OCI-LY7 (cell line): ENCODE data around the gene KLC1. TPM values are rescaled to one million over a fixed set of nuclear protein-coding genes. Genes with fewer than 3 reads are reported as not detected.

Source experiments
- BruUV-seq: library from RNA; stranded (reverse); fragments of 400-500 nt; replicated peaks from 2 replicates; lab custom pipeline; 2021; lab: Mats Ljungman, UMichigan
- CTCF ChIA-PET: fragments of 300-600 bp; sonication (Branson Sonifier 250); formaldehyde crosslinking; loops from one replicate; lab custom pipeline; 2022; ENCODE audit warnings: antibody characterized with exemption; ENCODE audit not compliant: unreplicated experiment; lab: Charles Lee
- POLR2A ChIA-PET: fragments of 300-600 bp; sonication (Branson Sonifier 250); formaldehyde crosslinking; loops from one replicate; lab custom pipeline; 2022; ENCODE audit warnings: antibody characterized with exemption; lab: Charles Lee
- DNase-seq: peaks from one replicate; pipeline ENCODE4 v3.0.0-alpha.2; 2015; ENCODE audit warnings: low spot score
- H2AFZ ChIP-seq: fragments of 200-600 bp; sonication (generic), shearing (Covaris generic); 2 replicates; pipeline ENCODE4 v1.6.1; 2014; ENCODE audit warnings: mild to moderate bottlenecking, antibody characterized with exemption, low read length, moderate library complexity
- H3K27ac ChIP-seq: fragments of 200-600 bp; sonication (generic); 2 replicates; pipeline ENCODE4 v1.5.1; 2014; ENCODE audit warnings: mixed run types, low read depth, mild to moderate bottlenecking, moderate library complexity, low read length, inconsistent platforms; ENCODE audit not compliant: poor library complexity, severe bottlenecking
- H3K36me3 ChIP-seq: fragments of 200-600 bp; sonication (generic); 2 replicates; pipeline ENCODE4 v1.6.1; 2014; ENCODE audit warnings: mild to moderate bottlenecking, antibody characterized with exemption, low read length, moderate library complexity, mixed read lengths; ENCODE audit not compliant: insufficient read depth
- H3K4me1 ChIP-seq: fragments of 200-600 bp; sonication (generic); 2 replicates; pipeline ENCODE4 v1.5.1; 2014; ENCODE audit warnings: mild to moderate bottlenecking, low read length; ENCODE audit not compliant: insufficient read depth, poor library complexity, severe bottlenecking
- H3K4me2 ChIP-seq: fragments of 200-600 bp; sonication (generic); 2 replicates; pipeline ENCODE4 v1.6.1; 2014; ENCODE audit warnings: mild to moderate bottlenecking, low read length
- H3K4me3 ChIP-seq: fragments of 200-600 bp; sonication (generic); 2 replicates; pipeline ENCODE4 v1.5.1; 2014; ENCODE audit warnings: mild to moderate bottlenecking, low read depth, low read length; ENCODE audit not compliant: poor library complexity, severe bottlenecking
- H3K79me2 ChIP-seq: fragments of 200-600 bp; sonication (generic); 2 replicates; pipeline ENCODE4 v1.6.1; 2016; ENCODE audit warnings: low read depth, mild to moderate bottlenecking, low read length, moderate library complexity, mixed read lengths; ENCODE audit not compliant: insufficient read depth
- H3K9me2 ChIP-seq: fragments of 200-600 bp; sonication (generic); 2 replicates; pipeline ENCODE4 v1.6.1; 2016; ENCODE audit warnings: mild to moderate bottlenecking, low read length, mixed read lengths; ENCODE audit not compliant: insufficient read depth
- H3K9me3 ChIP-seq: fragments of 200-600 bp; sonication (generic); 2 replicates; pipeline ENCODE4 v1.6.1; 2014; ENCODE audit warnings: mild to moderate bottlenecking, mixed run types, low read length, mixed read lengths
- H4K20me1 ChIP-seq: fragments of 200-600 bp; sonication (generic); 2 replicates; pipeline ENCODE4 v1.6.1; 2014; ENCODE audit warnings: mild to moderate bottlenecking, antibody characterized with exemption, low read length, moderate library complexity, mixed read lengths; ENCODE audit not compliant: insufficient read depth
- CTCF ChIP-seq: fragments of 200-600 bp; sonication (generic); conservative IDR thresholded peaks from 2 replicates; pipeline ENCODE4 v1.5.1; 2014; ENCODE audit warnings: mild to moderate bottlenecking, antibody characterized with exemption, low read length, moderate library complexity, mixed read lengths
- EZH2phosphoT487 ChIP-seq: fragments of 200-600 bp; sonication (generic); IDR thresholded peaks from 2 replicates; pipeline ENCODE4 v1.6.1; 2018; ENCODE audit warnings: low read depth, borderline replicate concordance, mild to moderate bottlenecking, mixed run types, antibody characterized with exemption, low read length, moderate library complexity, mixed read lengths
- intact Hi-C: fragments of 100-400 bp; cut with micrococcal nuclease; formaldehyde crosslinking; loops from one replicate; pipeline ENCODE4 v1.10.0; 2022; ENCODE audit not compliant: unreplicated experiment
- total RNA-seq, 2 experiments: library from RNA; depleted of rRNA in 1 of 2; stranded (reverse); fragments of >200 nt in 1 of 2; shearing (Covaris generic) in 1 of 2; gene quantifications; 2 replicates each; pipeline ENCODE4 v1.2.3, GENCODE V29; 2014 to 2022

KLC1 gene
- total RNA-seq, 2 experiments from 2014 or later = 147 to 157 TPM

- no peak overlapping the region for H3K4me3 ChIP-seq
- no peaks in the 10 kb centered on the region for H3K79me2 ChIP-seq
- no peak overlapping the region for H2AFZ ChIP-seq
- no peak overlapping the region for H3K4me2 ChIP-seq
- no peaks in the 10 kb centered on the region for H4K20me1 ChIP-seq
- no peaks in the 10 kb centered on the region for H3K9me3 ChIP-seq
- BruUV-seq = no TSS peak
- intact Hi-C loops = no loop called here
- no peak overlapping the region for H3K27ac ChIP-seq
- peaks cover 16% of the 10 kb centered on the region; the same call in 1 of the 2 replicates for H3K36me3 ChIP-seq
- no peaks in the 10 kb centered on the region for H3K9me2 ChIP-seq
- TF ChIP-seq EZH2phosphoT487 (no peak), CTCF (no peak)
- DNase-seq = no peak
- ChIA-PET POLR2A (no interaction called here), CTCF (no interaction called here)
- no peaks in the 10 kb centered on the region for H3K4me1 ChIP-seq
Measured at GRCh38 chr14:103725001-103725682, 96.1 kb downstream of the KLC1 start.

GRCh38 chr14:103725739-103726395 lies 96.9 kb downstream of the KLC1 start:
- CTCF ChIA-PET = no interaction called here
- intact Hi-C loops = no loop called here
- no peaks in the 10 kb centered on the region for H3K79me2 ChIP-seq
- H3K4me2 ChIP-seq = no peak overlapping the region
- POLR2A ChIA-PET = no interaction called here
- H3K9me2 ChIP-seq = no peaks in the 10 kb centered on the region
- no peaks in the 10 kb centered on the region for H3K9me3 ChIP-seq
- H3K4me3 ChIP-seq = no peak overlapping the region
- H4K20me1 ChIP-seq = no peaks in the 10 kb centered on the region
- H3K4me1 ChIP-seq = no peaks in the 10 kb centered on the region
- BruUV-seq = no TSS peak
- no peak for DNase-seq
- no peak overlapping the region for H2AFZ ChIP-seq
- TF ChIP-seq EZH2phosphoT487 (no peak), CTCF (no peak)
- H3K36me3 ChIP-seq = peaks cover 17% of the 10 kb centered on the region; the same call in 1 of the 2 replicates
- H3K27ac ChIP-seq = no peak overlapping the region

GRCh38 chr14:103726474-103726873 lies 97.5 kb downstream of the KLC1 start:
- no peaks in the 10 kb centered on the region for H3K79me2 ChIP-seq
- POLR2A ChIA-PET = no interaction called here
- H3K4me1 ChIP-seq = no peaks in the 10 kb centered on the region
- intact Hi-C loops = no loop called here
- no peaks in the 10 kb centered on the region for H4K20me1 ChIP-seq
- no peak overlapping the region for H3K4me2 ChIP-seq
- no peak overlapping the region for H2AFZ ChIP-seq
- TF ChIP-seq CTCF (no peak), EZH2phosphoT487 (no peak)
- no peak overlapping the region for H3K4me3 ChIP-seq
- H3K27ac ChIP-seq = no peak overlapping the region
- H3K9me3 ChIP-seq = no peaks in the 10 kb centered on the region
- no peaks in the 10 kb centered on the region for H3K9me2 ChIP-seq
- no peak for DNase-seq
- CTCF ChIA-PET = no interaction called here
- peaks cover 17% of the 10 kb centered on the region; the same call in 1 of the 2 replicates for H3K36me3 ChIP-seq
- BruUV-seq = no TSS peak
